NCI-H524 treated with DMSO at 0.1 percent for 48 hours (cell line): ENCODE data around the gene PRKN.

ENCODE experiments used
- DNase-seq: peaks from one replicate; lab custom pipeline; 2025; lab: John Stamatoyannopoulos, UW

PRKN gene

DNA sequence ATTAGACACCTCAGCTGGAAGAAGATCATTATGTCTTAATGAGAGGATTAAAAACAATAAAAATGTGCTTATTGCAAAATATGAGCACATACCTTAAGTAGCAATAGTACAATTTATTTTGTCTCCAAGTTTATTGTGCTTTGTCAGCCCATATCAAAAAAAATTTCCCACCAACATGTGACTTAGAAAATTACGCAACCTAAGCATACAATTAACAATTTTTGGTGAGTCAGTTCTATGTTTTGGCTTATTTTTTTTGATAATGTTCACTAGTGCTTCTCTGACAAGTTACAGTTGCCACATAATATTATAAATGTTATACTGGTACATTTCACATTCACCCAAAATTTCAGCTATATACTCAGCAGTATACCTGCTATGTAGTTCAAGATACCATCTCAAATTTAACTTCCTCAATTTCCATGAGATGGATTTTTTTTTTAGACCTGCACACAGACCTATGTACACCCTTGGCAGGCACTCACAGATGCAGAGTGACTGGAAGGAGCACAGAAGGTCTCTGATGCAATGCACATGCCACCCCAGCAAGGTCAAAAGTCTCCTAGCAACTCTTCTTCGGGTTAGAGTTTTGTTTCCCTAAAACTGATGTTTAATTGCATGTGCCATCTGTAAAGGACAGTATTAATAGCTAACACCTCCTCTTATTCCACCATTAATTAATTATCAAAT is 112.4 kb downstream of the PRKN start:
- no peak for DNase-seq

DNA sequence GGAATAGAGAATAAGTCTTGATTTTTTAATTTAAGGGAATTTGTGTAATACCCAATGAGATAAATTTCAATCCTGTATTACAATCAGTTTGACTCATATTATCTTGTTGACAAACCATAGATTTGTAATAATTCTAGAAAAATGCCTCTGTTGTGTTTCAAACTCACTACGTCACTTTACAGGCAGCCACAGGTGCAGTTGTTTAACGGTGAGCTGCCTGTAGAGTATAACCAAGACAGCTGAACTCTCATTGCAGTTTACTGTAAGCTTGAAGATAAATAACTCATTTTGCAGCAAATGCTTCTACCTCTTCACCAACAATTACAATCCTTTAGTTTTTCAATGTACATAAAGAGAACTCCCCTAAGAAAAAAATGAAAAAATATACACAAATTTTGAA is 114.3 kb downstream of the PRKN start:
- no peak for DNase-seq

- no peak for DNase-seq
Observed at GRCh38 chr6:162612613-162613012, 115.0 kb downstream of the PRKN start.

- no peak for DNase-seq
Observed at GRCh38 chr6:162610351-162610750, 117.2 kb downstream of the PRKN start.

DNA sequence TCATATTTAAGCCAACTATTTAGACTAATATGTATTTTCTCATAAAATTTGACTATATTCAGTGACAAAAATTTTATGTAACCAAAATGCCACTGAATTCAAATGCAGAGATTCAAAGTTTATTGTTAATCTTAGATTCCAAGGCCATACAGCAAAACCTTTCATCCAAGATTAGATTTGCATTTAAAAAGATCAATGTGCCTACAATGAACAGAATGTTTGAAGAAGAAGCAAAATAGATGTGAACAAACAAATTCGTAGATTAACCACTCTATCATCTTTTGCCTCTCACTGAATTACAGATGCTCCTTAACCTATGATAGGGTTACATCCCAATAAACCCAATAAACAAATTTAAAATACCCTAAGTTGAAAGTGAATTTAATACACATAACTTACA is 121.7 kb downstream of the PRKN start:
- no peak for DNase-seq

DNA sequence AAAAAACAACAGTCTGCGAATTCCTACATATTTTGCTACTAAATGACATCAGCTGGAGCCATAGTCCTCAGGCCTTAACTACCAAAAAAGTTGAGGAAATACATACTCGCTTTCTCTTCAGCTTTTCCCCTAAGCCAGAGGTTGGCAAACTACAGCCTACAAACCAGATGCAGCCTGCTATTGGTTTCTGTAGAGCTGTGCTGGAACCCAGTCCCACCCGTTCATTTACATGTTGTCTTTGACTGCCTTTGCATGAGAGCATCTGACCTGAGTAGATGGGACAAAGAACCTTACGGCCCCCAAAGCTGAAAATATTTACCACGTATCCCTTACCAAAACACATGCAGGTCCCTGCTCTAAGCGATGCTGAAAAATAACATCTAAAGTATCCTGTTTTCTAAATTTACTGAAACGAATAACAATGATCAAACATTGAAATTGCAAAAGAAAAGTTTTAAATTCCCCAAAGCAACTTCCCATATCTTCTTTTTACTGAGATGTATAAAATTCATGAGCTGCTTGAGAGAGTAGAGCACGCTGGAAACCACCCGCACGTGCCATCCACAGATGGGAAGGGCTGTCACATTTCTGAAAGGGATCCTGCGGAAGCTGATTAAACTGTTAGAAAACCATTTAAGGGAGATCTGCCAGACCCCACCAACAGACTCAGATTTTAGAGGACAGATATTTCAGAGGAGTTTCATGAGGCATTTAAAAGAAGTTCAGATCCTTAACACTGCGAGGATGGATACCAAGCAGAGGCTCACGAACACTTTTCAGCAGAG is 124.1 kb downstream of the PRKN start:
- no peak for DNase-seq

GRCh38 chr6:162602759-162603158 is 124.8 kb downstream of the PRKN start:
- no peak for DNase-seq

DNA sequence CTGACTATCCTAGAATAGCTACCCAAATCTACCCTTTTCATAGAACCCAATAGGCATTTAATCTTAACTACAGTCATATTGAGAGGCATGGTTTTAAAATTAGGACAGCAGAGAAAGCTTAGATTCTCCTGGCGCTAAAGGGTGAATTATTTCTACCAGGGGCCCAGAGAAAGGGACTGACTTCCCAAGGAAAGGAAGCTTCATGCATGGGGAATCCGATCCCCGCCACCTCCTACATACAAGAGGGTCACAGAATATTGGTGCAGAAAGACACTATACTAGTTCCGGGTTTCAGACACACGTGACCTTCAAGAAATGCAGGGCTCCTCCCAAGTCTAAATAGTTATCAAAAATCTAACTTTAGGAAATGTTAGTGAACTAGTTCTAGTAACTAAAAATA is 130.9 kb downstream of the PRKN start:
- DNase-seq: no peak

DNA sequence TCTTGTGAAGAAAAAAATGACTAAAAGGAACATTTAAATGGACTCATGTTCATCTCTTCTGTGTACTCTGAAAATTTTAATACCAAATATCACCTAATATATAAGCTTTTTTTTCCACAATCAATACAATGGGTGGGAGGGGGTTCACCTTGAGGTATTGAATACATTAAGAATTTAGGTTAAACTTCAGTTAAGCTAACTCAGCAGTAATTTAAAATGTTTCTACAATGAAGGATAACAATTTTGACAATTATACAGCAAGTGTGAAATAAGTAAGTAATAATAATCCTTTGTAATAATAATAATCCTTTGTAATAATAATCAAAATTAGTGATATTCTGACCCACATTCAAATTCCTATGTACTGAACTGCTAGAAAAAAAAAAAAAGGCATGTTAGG is 136.0 kb downstream of the PRKN start:
- no peak for DNase-seq

DNA sequence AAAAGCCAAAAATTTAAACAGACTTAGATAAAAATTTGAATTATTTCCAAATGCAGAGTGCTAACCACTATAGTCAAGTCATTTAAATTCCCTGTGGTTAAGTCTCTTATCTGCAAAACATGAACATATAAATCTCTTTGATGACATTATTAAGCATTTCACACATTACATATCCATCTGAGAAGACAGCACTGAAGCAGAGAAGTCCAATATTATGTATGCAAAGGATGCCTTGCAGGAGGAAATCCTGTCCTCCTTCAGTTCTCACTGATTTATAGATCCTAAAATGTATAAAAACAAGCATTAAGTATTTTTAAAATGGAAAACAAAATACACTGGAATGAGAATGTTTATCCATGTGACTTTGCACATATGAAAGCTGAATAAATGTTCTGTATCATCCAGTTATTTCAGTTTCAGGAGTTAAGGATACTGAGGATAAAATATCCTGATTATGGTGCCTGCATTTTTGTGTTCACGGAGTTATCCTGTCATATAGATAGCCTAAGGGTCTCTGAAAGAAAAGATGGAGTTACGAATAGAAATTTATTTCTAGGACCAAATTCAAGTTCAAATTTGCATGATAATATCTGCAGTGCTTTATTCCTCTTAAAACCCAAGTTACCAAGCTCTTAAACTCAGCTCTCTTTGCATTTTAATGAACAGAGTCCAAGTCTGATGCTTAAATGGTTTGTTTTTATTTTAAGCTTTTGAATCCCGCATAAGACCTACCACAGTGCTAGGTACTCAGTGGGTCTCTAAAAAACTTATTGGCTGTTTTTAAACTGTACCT is 145.4 kb downstream of the PRKN start:
- no peak for DNase-seq

- no peak for DNase-seq
Observed at GRCh38 chr6:162580619-162581018, 146.9 kb downstream of the PRKN start.

DNA sequence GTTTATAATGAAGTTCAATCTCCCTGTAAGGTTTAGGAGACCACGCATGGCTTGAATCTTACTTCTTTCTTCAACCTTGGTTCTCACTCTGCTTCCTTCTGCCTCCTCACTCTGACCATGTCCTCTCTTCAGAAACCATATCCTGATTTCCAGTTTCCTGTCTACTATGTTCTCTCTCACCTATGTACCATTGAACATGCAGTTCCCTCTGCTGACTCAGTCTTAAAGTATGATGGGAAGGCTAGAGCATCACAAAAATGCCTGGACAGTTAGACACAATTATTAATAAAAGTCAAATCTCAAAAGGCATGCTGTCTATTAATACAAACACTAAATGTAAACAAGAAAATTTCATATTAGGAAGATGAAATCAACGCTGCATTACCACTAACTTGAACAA is 151.6 kb downstream of the PRKN start:
- DNase-seq: no peak

- peak; percentile 96 for DNase-seq
Observed at GRCh38 chr6:162572240-162572639, 155.3 kb downstream of the PRKN start.

- DNase-seq: no peak
Observed at GRCh38 chr6:162568266-162568665, 159.3 kb downstream of the PRKN start.

DNA sequence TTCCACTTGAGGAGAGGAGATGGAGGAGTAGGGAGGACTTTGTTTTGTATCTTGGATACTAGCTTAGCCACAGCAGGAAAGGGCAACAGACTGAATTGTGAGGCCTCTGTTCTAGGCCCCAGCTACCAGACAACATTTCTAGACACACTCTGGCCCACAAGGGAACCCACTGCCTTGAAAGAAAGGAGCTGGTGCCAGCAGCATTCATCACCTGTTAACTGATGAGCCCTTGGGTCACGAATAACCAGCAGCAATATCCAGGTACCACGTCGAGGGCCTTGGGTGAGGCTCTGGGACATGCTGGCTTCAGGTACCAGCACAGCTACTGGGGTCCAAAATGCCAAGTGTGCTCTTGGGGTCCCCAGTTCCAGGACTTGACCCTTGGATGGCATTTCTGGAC is 165.5 kb downstream of the PRKN start:
- no peak for DNase-seq

- DNase-seq: peak; percentile 29
Observed at GRCh38 chr6:162560891-162561290, 166.7 kb downstream of the PRKN start.

DNA sequence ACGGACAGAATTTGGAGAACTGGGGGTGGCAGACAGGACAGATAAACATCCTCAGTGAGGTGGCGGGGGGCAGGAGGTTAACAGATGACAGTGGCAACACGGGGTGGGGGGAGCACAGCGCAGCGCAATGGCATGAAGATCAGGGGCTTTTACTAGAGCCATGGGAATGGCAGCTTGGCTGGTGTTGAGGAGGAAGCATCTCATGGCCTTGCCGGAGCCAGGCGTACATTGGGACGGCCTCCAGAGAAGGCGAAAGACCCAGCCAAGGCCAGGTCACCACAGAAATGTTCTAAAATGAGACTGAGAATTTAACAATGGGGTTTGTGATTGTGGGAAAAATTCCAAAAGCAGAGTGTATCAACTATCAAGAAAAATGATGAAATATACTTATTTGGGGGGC is 173.0 kb downstream of the PRKN start:
- no peak for DNase-seq

DNA sequence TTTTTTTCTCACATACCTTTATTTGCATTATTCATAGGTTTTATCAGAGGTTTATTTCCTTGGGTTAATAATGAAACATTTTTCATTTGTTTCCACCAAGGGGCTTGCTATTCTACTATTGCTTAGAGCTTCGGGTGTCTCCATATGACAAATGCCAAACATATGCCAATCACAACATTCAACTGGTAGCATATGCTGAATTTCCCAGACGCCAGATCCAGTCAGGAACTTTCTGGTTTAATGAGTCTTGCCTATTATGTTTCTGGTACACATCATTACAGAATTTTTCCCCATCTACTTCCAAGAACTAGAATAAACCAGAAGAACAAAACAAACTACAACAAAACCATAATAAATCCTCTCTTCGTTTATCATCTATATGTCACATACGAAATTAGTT is 180.7 kb downstream of the PRKN start:
- no peak for DNase-seq

GRCh38 chr6:162543221-162543620 is 184.3 kb downstream of the PRKN start:
- DNase-seq: no peak

DNA sequence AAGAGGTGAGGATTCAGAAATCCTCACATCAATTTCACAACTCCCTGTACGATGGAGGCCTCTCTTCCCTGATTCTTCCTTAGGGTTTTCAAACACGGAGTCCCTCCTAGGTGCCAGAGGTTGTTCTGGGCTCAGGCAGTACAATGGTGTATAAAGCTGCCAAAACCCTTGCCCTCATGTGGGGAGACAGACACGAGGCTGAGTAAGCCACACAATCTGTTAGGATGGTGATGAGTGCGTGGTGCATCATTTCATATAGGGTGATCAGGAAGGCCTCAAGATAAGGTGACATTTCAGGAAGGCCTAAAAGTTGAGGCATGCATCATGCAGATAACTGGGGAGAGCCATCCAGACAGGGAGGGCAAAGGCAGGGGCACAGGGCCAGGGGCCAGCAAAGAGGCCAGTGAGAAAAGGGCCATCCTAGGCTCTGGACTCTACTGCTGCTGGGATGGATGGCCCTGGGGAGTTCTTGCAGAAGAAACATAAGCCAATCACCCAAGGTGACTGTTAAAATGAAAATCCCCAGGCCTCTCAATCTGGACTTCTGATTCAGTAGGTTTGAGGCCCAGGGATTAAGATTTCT is 186.5 kb downstream of the PRKN start:
- DNase-seq: no peak

DNA sequence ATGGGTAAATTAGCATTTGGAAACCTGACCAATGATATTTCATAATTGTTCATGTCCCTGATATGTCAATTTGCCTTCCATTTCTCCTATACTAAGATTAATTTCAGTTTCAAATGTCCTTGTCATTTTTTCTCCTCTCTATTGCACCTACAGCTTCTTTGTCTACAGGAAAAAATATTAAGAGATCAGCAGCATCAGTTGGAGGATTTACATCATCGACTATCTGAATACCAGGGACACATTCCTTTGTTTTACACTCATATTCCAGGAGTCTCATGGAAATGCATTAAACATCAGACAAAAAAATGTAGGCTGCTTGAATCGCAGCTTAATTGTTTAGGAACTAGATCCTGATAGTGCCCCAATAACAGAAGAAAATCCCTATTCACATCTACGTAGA is 188.2 kb downstream of the PRKN start:
- no peak for DNase-seq

DNA sequence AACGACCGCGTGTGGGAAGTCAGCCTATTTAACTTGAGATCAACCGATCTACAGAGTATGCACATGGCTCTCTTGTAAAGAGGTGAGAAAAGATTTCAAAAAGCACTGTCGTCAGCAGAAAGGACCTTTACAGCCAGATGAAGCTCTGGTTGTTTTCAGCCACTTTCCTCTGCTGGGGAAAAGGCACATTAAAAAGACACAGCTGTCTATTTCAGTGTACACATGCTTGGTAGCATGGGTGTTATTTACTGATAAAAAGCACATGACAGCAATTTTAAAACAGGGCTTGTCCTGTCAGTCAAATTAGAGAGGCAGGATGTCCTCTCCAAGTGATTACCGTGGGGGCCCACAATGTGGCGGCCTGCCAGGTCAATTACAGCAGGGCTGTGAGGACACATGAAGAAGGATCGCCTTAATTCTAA is 188.9 kb downstream of the PRKN start:
- DNase-seq: peak; percentile 71

GRCh38 chr6:162533009-162533400 is 194.6 kb downstream of the PRKN start:
- DNase-seq: no peak
